Suprapubic skin (tissue), 4 donors: ENCODE data around the gene DBP. TPM values are rescaled to one million over a fixed set of nuclear protein-coding genes. Genes with fewer than 3 reads are reported as not detected.

Source experiments
- DNase-seq, 2 donors: peaks; one replicate each; pipeline ENCODE4 v3.0.0-alpha.2; 2019; ENCODE audit warnings: low spot score in 2 of 2
- H3K27ac ChIP-seq: fragments of 200-600 bp; sonication (generic); one replicate; pipeline ENCODE4 v1.5.1; 2019
- H3K27me3 ChIP-seq: fragments of 200-600 bp; sonication (generic); one replicate; pipeline ENCODE4 v1.5.1; 2019
- H3K36me3 ChIP-seq: fragments of 200-600 bp; sonication (generic); one replicate; pipeline ENCODE4 v1.5.1; 2019
- H3K4me1 ChIP-seq: fragments of 200-600 bp; sonication (generic); one replicate; pipeline ENCODE4 v1.5.1; 2019
- H3K4me3 ChIP-seq: fragments of 200-600 bp; sonication (generic); one replicate; pipeline ENCODE4 v1.5.1; 2019; ENCODE audit warnings: mild to moderate bottlenecking
- H3K9me3 ChIP-seq: fragments of 200-600 bp; sonication (generic); one replicate; pipeline ENCODE4 v1.5.1; 2019
- EP300 ChIP-seq: sonication (generic); formaldehyde crosslinking; IDR thresholded peaks from one replicate; pipeline ENCODE4 v1.6.1; 2017; ENCODE audit warnings: antibody characterized with exemption
- POLR2A ChIP-seq, 2 donors: fragments of 450-650 bp; IDR thresholded peaks; one replicate each; pipeline ENCODE4 v1.6.1; 2017; ENCODE audit warnings: antibody characterized with exemption in 2 of 2, mild to moderate bottlenecking in 2 of 2, moderate library complexity in 2 of 2
- POLR2AphosphoS5 ChIP-seq, 3 donors: sonication (generic); formaldehyde crosslinking; IDR thresholded peaks; one replicate each; pipeline ENCODE4 v1.6.1; 2017; ENCODE audit warnings: antibody characterized with exemption in 3 of 3
- WGBS: methylation state at CpG from one replicate; pipeline ENCODE4 v1.1.5; 2018; 5-methylcytosine and 5-hydroxymethylcytosine counted together
- total RNA-seq, 4 donors: library from RNA; depleted of rRNA; stranded (reverse); fragments of >200 nt; gene quantifications; one replicate each; pipeline ENCODE4 v1.1.0, GENCODE V29; 2016
- TF ChIP-seq, protein P1 (sequence below), 2 donors: fragments of 200-600 bp in 1 of 2; fragments of 450-650 bp in 1 of 2; sonication (generic) in 1 of 2; IDR thresholded peaks; one replicate each; pipeline ENCODE4 v1.5.1; 2016 to 2019; ENCODE audit warnings: antibody characterized with exemption in 2 of 2, mild to moderate bottlenecking in 1 of 2, moderate library complexity in 1 of 2

DBP gene
- total RNA-seq, 4 donors from 2014 or later = 11.2 to 22.3 (median 17.8) TPM

DNA sequence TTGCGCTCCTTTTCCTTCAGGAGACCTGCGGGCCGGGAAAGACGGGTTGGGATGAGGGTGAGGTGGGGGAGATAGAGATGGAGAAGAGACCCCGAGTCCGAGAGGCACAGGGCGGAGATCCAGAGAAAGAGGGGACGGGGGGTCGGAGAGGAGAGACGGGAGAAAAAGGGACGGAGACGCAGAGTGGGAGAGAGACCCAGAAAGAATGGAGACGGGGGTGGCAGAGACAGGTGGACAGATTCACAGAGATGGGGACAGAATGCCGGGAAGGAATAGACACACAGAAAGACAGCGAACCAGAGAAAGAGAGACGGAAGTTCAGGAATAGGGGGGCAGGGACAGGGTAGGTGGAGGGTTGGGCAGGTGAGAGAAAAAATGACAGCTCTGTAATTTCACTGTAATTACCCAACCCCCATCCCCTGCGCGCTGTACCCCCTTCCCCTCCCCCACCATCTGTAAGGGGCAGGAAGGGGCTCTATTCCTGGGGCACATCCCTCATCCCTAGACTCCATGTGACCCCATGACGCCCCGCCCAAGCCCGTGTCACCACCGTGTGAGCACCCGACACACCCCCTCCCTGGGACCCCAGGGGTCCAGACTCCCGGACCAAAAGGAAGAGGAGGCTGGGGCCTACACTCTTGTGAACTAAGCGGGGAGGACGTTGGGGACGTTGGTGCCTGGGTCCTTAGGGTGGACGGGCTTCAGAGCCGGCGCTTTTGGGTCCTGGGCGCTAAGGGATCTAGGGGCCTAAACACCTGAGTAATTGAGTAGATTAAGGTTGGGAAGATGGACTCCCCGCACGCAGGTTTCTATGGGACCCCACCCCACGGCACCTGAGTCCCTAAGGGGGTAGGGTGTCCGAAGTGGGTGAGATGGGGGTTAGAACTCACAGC is 967 bp downstream of the DBP start:
- peak overlapping the region; percentile 94 for H3K27ac ChIP-seq
- peaks cover 8% of the 10 kb centered on the region for H3K36me3 ChIP-seq
- TF ChIP-seq EP300 = no peak
- peak in 1 of 2 donors; percentile 81 for DNase-seq
- no peaks in the 10 kb centered on the region for H3K9me3 ChIP-seq
- WGBS = 2% methylated on average over 34 of the region's 35 CpGs
- H3K4me1 ChIP-seq = peaks cover 66% of the 10 kb centered on the region
- peak overlapping the region; percentile 82 for H3K4me3 ChIP-seq
- H3K27me3 ChIP-seq = no peaks in the 10 kb centered on the region

DNA sequence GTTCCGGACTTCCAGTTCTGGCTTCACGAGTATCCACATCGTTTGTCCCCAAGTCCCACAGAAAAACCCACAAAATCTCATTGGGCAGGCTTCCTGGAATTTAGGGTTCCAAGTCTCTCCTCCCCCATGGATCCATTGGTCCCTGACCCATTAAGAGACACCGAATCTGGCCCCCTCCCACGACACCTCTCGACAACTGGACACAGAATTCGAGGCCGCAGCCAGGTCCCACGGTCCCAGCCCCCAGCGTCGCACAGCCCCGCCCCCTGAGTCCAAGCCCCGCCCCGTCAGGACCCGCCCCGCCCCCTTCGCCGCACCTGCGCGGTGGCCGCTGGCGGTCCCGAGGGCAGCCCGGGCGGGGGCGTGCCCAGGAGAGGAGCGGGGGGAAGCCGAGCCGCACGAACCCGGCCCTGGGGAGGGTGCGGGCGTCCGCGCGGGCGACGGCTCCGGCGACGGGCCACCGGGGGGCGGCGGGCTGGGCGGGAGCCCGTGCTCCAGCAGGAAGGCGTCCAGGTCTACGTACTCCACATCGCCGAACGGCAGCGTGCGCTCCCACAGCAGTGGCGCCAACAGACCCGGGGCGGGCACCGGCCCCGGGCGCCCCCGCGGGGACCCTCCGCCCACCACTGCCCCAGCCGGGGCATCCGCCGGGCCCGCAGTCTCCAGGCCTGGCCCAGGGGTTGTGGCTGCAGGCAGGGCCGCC is 1.8 kb downstream of the DBP start:
- TF ChIP-seq, protein P1, sequence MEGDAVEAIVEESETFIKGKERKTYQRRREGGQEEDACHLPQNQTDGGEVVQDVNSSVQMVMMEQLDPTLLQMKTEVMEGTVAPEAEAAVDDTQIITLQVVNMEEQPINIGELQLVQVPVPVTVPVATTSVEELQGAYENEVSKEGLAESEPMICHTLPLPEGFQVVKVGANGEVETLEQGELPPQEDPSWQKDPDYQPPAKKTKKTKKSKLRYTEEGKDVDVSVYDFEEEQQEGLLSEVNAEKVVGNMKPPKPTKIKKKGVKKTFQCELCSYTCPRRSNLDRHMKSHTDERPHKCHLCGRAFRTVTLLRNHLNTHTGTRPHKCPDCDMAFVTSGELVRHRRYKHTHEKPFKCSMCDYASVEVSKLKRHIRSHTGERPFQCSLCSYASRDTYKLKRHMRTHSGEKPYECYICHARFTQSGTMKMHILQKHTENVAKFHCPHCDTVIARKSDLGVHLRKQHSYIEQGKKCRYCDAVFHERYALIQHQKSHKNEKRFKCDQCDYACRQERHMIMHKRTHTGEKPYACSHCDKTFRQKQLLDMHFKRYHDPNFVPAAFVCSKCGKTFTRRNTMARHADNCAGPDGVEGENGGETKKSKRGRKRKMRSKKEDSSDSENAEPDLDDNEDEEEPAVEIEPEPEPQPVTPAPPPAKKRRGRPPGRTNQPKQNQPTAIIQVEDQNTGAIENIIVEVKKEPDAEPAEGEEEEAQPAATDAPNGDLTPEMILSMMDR (IDR thresholded peaks at IDR 0.05) = no peak
- TF ChIP-seq POLR2AphosphoS5 (IDR thresholded peaks at IDR 0.05) (no peak), POLR2A (IDR thresholded peaks at IDR 0.05) (no peak), EP300 (no peak)
- Histone ChIP-seq H3K4me3 (peak overlapping the region; percentile 82), H3K27ac (peak overlapping the region; percentile 94), H3K9me3 (no peaks in the 10 kb centered on the region), H3K36me3 (peaks cover 11% of the 10 kb centered on the region), H3K4me1 (peaks cover 74% of the 10 kb centered on the region), H3K27me3 (no peaks in the 10 kb centered on the region)
- peak in 1 of 2 donors; percentile 78 for DNase-seq
- WGBS = 3% methylated on average over 11 of the region's 67 CpGs

GRCh38 chr19:48634424-48635262 is 2.5 kb downstream of the DBP start:
- Histone ChIP-seq H3K27ac (peak overlapping the region; percentile 94), H3K4me1 (peaks cover 81% of the 10 kb centered on the region), H3K27me3 (no peaks in the 10 kb centered on the region), H3K4me3 (peak overlapping the region; percentile 82), H3K9me3 (no peaks in the 10 kb centered on the region), H3K36me3 (peaks cover 11% of the 10 kb centered on the region)
- DNase-seq = peak; percentile 97 to 99
- WGBS = 4% methylated on average over 22 of the region's 37 CpGs
- no peak for TF ChIP-seq POLR2A (IDR thresholded peaks at IDR 0.05)
- TF ChIP-seq EP300 = no peak
- TF ChIP-seq, protein P1 (IDR thresholded peaks at IDR 0.05) = no peak
- peak in 2 of 3 donors; percentile 11 to 90 for TF ChIP-seq POLR2AphosphoS5 (IDR thresholded peaks at IDR 0.05)

DNA sequence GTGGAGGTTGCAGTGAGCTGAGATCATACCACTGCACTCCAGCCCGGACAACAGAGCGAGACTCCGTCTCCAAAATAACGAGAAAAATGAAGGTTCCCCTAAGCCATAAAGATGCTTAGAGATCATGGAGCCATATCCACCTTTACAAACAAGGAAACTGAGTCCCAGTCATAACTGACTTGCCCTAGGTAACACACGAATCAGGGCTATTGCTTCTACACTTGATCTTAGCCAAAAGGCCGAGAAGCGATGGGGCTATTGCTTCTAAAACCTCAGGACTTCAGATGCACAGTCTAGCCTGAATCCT is 3.2 kb downstream of the DBP start:
- H3K27ac ChIP-seq = peak overlapping the region; percentile 94
- H3K27me3 ChIP-seq = no peaks in the 10 kb centered on the region
- TF ChIP-seq EP300 (no peak), POLR2AphosphoS5 (IDR thresholded peaks at IDR 0.05) (no peak), POLR2A (IDR thresholded peaks at IDR 0.05) (no peak)
- TF ChIP-seq, protein P1 (IDR thresholded peaks at IDR 0.05) = no peak
- H3K36me3 ChIP-seq = peaks cover 11% of the 10 kb centered on the region
- H3K4me3 ChIP-seq = peak overlapping the region; percentile 82
- WGBS = 31% methylated on average over 7 of the region's 7 CpGs
- no peak for DNase-seq
- H3K9me3 ChIP-seq = no peaks in the 10 kb centered on the region
- peaks cover 78% of the 10 kb centered on the region for H3K4me1 ChIP-seq

GRCh38 chr19:48633148-48634035 is 3.8 kb downstream of the DBP start:
- H3K27me3 ChIP-seq = no peaks in the 10 kb centered on the region
- H3K4me1 ChIP-seq = peaks cover 72% of the 10 kb centered on the region
- peak overlapping the region; percentile 94 for H3K27ac ChIP-seq
- H3K9me3 ChIP-seq = no peaks in the 10 kb centered on the region
- TF ChIP-seq POLR2A (IDR thresholded peaks at IDR 0.05) (no peak), POLR2AphosphoS5 (IDR thresholded peaks at IDR 0.05) (no peak), EP300 (no peak)
- TF ChIP-seq, protein P1 (IDR thresholded peaks at IDR 0.05) = no peak
- peak overlapping the region; percentile 82 for H3K4me3 ChIP-seq
- peak in 1 of 2 donors; percentile 72 for DNase-seq
- peaks cover 11% of the 10 kb centered on the region for H3K36me3 ChIP-seq
- 62% methylated on average over 21 of the region's 22 CpGs for WGBS
